GM18951 (cell line): Measurements from ENCODE around the gene PRM3.

Source experiments
- POLR2A ChIP-seq: IDR thresholded peaks from 4 replicates; pipeline ENCODE4 v1.6.1; 2011; ENCODE audit warnings: mild to moderate bottlenecking; ENCODE audit not compliant: insufficient read length, insufficient read depth; ENCODE audit errors: extremely low read depth
- in situ Hi-C: fragments of 300-500 bp; cut with MboI; formaldehyde crosslinking; loops from one replicate; pipeline ENCODE4 v1.12.0; 2022; ENCODE audit warnings: low sequenced_read_pairs, mixed read lengths, inconsistent platforms; ENCODE audit not compliant: unreplicated experiment

Gene PRM3

GRCh38 chr16:11255737-11256660 lies 17.4 kb downstream of the PRM3 start, which contains the start of gene SOCS1:
TSS of gene SOCS1 (minus strand) at chr16:11256204. CDS start at chr16:11255478, 726 bp downstream.
- in situ Hi-C loops = no loop called here
- TF ChIP-seq POLR2A = peak; percentile 99

- in situ Hi-C loops = no loop called here
- peak; percentile 41 for TF ChIP-seq POLR2A
Observed at GRCh38 chr16:11254913-11255736, 18.3 kb downstream of the PRM3 start.

- in situ Hi-C loops = no loop called here
- TF ChIP-seq POLR2A = no peak
Observed at GRCh38 chr16:11253995-11254912, 19.2 kb downstream of the PRM3 start.

- peak; percentile 41 for TF ChIP-seq POLR2A
- in situ Hi-C loops = no loop called here
Observed at GRCh38 chr16:11253009-11253994, 20.1 kb downstream of the PRM3 start.

- in situ Hi-C loops = no loop called here
- TF ChIP-seq POLR2A = no peak
Observed at GRCh38 chr16:11252482-11252931, 20.9 kb downstream of the PRM3 start.

GRCh38 chr16:11251525-11252481 lies 21.6 kb downstream of the PRM3 start:
- in situ Hi-C loops = no loop called here
- TF ChIP-seq POLR2A = peak; percentile 27

GRCh38 chr16:11250786-11251524 lies 22.5 kb downstream of the PRM3 start:
- in situ Hi-C loops = no loop called here

GRCh38 chr16:11250091-11250785 lies 23.2 kb downstream of the PRM3 start:
- in situ Hi-C loops = no loop called here

More at GRCh38 chr16:11250786-11251524, 22.5 kb downstream of the PRM3 start:
- TF ChIP-seq POLR2A = no peak

More at GRCh38 chr16:11250091-11250785, 23.2 kb downstream of the PRM3 start:
- TF ChIP-seq POLR2A = peak; percentile 11
